HEK293 (cell line): ENCODE results near the gene AGPAT4.

Source experiments
- KLF7 ChIP-seq: fragments of 450-650 bp; formaldehyde crosslinking; IDR thresholded peaks from 2 replicates; pipeline ENCODE4 v1.5.1; 2016; ENCODE audit warnings: missing biosample characterization, missing genetic modification characterization, borderline replicate concordance
- ZIC2 ChIP-seq: fragments of 450-650 bp; formaldehyde crosslinking; IDR thresholded peaks from 2 replicates; pipeline ENCODE4 v1.5.1; 2016; ENCODE audit warnings: missing biosample characterization, missing genetic modification characterization
- ZNF510 ChIP-seq: fragments of 450-650 bp; formaldehyde crosslinking; IDR thresholded peaks from 2 replicates; pipeline ENCODE4 v1.5.1; 2018; ENCODE audit warnings: mild to moderate bottlenecking, missing genetic modification characterization, missing biosample characterization; ENCODE audit not compliant: insufficient replicate concordance
- ZNF660 ChIP-seq: fragments of 450-650 bp; IDR thresholded peaks from 2 replicates; pipeline ENCODE4 v1.5.1; 2018; ENCODE audit warnings: missing biosample characterization, mild to moderate bottlenecking, missing genetic modification characterization
- ZNF664 ChIP-seq: fragments of 450-650 bp; formaldehyde crosslinking; IDR thresholded peaks from 2 replicates; pipeline ENCODE4 v1.5.1; 2016; ENCODE audit warnings: missing biosample characterization, missing genetic modification characterization
- TF ChIP-seq, protein P1 (sequence below): fragments of 450-650 bp; formaldehyde crosslinking; IDR thresholded peaks from 2 replicates; pipeline ENCODE4 v1.5.1; 2016; ENCODE audit warnings: missing biosample characterization, missing genetic modification characterization
- TF ChIP-seq, protein P2 (sequence below): fragments of 450-650 bp; formaldehyde crosslinking; IDR thresholded peaks from 2 replicates; pipeline ENCODE4 v1.5.1; 2016; ENCODE audit warnings: missing biosample characterization, missing genetic modification characterization

DNA sequence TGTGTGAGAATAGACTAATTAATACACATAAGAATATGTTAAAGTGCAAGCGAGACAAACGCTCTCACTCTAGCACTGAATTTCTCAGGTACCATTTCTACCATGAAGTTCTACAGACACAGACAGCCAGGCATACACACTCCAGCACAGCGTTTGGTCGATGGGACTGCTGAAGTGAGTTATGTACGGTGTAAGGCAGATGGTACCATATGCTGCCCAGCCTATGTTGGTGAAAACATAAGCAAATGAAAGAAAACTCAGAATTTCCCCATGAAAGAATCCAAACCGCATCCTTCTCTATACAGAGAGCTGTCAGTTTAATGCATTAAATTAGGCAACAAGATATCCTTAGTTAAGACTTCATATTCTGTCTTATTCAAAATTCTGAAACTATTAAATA lies 34.9 kb downstream of the AGPAT4 start:
- TF ChIP-seq, protein P1, sequence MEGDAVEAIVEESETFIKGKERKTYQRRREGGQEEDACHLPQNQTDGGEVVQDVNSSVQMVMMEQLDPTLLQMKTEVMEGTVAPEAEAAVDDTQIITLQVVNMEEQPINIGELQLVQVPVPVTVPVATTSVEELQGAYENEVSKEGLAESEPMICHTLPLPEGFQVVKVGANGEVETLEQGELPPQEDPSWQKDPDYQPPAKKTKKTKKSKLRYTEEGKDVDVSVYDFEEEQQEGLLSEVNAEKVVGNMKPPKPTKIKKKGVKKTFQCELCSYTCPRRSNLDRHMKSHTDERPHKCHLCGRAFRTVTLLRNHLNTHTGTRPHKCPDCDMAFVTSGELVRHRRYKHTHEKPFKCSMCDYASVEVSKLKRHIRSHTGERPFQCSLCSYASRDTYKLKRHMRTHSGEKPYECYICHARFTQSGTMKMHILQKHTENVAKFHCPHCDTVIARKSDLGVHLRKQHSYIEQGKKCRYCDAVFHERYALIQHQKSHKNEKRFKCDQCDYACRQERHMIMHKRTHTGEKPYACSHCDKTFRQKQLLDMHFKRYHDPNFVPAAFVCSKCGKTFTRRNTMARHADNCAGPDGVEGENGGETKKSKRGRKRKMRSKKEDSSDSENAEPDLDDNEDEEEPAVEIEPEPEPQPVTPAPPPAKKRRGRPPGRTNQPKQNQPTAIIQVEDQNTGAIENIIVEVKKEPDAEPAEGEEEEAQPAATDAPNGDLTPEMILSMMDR (tag by site-specific recombination): no peak
- TF ChIP-seq ZIC2 (no peak), ZNF664 (tag by site-specific recombination) (no peak), ZNF510 (tag by site-specific recombination) (no peak), KLF7 (tag by site-specific recombination) (no peak), ZNF660 (tag by site-specific recombination) (no peak)
- TF ChIP-seq, protein P2, sequence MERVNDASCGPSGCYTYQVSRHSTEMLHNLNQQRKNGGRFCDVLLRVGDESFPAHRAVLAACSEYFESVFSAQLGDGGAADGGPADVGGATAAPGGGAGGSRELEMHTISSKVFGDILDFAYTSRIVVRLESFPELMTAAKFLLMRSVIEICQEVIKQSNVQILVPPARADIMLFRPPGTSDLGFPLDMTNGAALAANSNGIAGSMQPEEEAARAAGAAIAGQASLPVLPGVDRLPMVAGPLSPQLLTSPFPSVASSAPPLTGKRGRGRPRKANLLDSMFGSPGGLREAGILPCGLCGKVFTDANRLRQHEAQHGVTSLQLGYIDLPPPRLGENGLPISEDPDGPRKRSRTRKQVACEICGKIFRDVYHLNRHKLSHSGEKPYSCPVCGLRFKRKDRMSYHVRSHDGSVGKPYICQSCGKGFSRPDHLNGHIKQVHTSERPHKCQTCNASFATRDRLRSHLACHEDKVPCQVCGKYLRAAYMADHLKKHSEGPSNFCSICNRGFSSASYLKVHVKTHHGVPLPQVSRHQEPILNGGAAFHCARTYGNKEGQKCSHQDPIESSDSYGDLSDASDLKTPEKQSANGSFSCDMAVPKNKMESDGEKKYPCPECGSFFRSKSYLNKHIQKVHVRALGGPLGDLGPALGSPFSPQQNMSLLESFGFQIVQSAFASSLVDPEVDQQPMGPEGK: no peak
